GM12874 (cell line): ENCODE results near the gene SLC17A8.

ENCODE experiments used
- TF ChIP-seq, protein P1 (sequence below): IDR thresholded peaks from 2 replicates; pipeline ENCODE4 v1.5.1; 2011; ENCODE audit warnings: low read depth, mild to moderate bottlenecking, control low read depth, low read length, moderate library complexity; ENCODE audit not compliant: insufficient read depth

The SLC17A8 gene

DNA sequence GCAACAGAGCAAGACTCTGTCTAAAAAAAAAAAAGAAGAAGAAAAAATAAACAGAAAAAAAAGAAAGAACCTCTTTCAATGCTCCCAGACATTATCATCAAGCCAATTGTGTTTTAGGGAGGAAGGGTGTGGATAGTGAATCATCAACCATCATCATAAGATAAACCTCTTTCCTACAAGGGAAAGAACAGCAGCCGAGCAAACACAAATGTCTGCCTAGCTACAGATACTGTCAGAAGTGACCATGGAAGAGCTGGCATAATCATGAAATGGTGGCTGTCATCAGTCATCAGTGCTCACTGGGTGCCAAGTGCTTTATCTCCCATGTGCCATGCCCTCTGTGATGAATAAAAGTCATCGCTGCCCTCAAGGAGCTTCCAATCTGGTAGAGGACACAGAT is 46.6 kb downstream of the SLC17A8 start:
- TF ChIP-seq, protein P1, sequence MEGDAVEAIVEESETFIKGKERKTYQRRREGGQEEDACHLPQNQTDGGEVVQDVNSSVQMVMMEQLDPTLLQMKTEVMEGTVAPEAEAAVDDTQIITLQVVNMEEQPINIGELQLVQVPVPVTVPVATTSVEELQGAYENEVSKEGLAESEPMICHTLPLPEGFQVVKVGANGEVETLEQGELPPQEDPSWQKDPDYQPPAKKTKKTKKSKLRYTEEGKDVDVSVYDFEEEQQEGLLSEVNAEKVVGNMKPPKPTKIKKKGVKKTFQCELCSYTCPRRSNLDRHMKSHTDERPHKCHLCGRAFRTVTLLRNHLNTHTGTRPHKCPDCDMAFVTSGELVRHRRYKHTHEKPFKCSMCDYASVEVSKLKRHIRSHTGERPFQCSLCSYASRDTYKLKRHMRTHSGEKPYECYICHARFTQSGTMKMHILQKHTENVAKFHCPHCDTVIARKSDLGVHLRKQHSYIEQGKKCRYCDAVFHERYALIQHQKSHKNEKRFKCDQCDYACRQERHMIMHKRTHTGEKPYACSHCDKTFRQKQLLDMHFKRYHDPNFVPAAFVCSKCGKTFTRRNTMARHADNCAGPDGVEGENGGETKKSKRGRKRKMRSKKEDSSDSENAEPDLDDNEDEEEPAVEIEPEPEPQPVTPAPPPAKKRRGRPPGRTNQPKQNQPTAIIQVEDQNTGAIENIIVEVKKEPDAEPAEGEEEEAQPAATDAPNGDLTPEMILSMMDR: no peak

DNA sequence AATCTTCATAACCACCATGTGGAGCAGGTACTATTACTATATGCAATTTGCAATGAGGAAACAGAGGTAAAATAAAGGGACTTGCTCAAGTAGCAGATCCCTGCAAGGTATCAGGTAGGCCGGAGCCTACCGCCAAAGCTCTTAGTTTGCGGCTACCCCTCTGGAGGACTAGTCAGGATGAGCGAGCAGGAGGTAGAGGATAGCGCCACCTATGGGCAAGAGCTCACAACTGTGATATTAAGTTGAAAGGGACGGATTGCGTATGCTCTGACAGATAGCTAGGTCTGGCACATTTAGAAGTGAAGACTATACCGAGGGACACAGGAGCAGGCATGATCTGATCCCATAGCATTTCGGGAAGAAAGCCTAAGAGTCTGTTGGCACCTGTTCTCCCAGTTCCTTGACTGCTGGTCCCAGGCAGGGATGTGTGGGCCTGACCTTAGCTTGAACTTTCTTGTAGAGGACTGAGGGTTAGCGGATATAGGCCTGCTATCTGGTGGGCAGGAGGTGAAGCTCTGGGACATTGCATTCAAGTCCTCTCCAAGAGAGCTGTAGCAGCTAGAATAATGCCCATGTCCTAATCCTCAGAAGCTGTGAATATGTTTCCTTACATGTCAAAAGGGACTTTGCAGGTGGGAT is 48.0 kb downstream of the SLC17A8 start:
- TF ChIP-seq, protein P1: peak; percentile 61

DNA sequence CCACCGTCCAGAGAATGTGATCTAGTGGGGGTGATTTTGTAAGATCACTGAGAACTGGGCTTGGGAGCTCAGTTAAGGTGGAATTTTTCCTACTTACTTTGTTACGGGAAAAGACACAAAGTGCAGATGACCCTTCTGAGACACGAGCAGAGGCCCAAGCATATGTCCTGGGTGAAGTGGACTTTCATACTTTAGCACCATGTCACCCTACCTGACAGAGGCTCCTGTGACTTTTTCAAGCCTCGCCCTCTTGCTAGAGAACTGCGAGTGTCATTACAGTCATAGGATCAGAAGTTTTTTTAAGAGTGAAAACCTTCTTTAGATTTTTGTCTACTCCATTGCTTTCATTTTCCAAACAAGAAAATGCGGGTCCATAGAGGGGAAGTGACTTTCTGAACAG is 56.1 kb downstream of the SLC17A8 start:
- TF ChIP-seq, protein P1: no peak

DNA sequence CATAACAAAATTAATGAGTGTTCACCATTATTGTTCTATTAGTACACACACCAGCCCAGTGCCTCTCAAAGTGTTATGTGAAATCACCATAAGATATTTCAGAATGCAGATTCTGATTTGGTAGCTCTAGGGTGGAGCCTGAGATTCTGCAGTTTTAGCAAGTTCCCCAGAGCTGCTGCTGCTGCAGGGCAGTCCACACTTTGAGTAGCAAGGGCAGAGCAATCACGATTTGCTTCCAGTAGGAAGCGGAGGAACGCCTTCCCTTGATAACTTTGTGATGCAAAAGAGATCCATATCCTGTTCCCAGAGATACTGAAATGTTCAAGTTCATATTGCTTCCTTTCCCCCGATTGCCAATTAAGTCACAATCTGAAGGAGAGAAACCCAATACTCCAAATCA is 57.9 kb downstream of the SLC17A8 start:
- TF ChIP-seq, protein P1: no peak

DNA sequence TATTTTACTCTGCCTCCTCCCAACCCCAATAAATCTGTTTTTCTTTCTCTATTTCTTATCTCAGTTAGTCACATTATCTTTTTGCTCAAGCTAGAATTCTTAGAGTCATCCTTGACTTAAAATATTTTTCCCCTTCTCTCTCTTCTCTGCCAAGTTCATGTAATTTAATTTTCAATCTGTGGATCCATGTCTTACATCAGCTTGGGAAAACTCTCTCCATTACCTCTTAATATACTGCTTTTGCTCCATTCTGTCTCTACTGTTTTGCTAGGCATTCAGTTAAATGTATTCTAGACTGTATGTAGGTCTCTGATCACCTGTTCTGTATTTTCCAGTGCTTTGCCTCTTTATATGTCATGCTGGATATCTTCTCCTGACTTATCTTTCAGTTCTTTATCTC is 65.8 kb downstream of the SLC17A8 start:
- TF ChIP-seq, protein P1: no peak

DNA sequence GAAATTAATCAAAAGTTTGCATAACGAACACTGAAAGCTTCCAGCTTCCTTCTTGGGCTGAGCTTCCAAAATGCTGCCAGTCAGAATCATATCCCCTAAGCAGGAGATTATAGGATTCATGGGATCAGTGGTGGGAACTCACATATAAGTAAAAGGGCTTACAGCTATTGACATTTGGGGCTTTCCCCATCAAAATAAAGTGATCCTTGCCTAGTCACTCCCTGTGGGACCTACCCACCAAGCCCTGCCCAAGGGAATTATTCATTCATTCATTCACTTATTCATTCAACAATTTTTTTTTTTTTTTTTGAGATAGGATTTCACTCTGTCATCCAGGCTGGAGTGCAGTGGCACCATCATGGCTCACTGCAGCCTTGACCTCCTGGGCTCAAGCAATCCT is 69.3 kb downstream of the SLC17A8 start:
- TF ChIP-seq, protein P1: no peak

DNA sequence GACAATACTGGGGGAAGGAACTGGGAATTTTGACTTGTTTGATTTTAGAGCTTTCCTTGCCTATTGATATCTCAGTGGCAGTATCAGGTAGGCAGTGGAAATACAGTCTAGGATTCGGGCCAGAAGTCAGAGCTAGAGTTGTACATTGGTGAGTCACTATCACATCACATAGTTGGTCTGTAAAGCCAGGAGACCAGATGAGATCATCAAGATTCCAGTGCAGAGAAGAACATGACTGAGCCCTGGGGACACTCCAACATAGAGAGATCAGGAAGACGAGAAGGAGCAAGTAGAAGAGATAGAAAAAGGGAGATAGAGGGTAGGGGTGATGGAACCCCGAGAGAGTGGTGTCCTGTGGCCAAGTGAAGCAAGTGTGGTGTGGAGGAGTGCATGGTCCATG is 70.2 kb downstream of the SLC17A8 start:
- TF ChIP-seq, protein P1: no peak
